HepG2 (cell line): ENCODE results near the gene JAGN1. TPM values are rescaled to one million over a fixed set of nuclear protein-coding genes. Genes with fewer than 3 reads are reported as not detected.

Experiments
- AGO2 ChIP-seq: fragments of 200-400 bp; formaldehyde crosslinking; optimal IDR thresholded peaks from 2 replicates; pipeline ENCODE3; 2017; ENCODE audit warnings: mild to moderate bottlenecking, low read depth, low read length, moderate library complexity
- ATRX ChIP-seq: sonication (generic); formaldehyde crosslinking; IDR thresholded peaks from 2 replicates; pipeline ENCODE4 v1.4.0; 2020; ENCODE audit warnings: missing genetic modification reagents, borderline replicate concordance
- BHLHE40 ChIP-seq: IDR thresholded peaks from 2 replicates; pipeline ENCODE4 v1.6.1; 2011; ENCODE audit warnings: low read length, improper control_type of control experiment
- CBX5 ChIP-seq: sonication (generic); formaldehyde crosslinking; IDR thresholded peaks from 2 replicates; pipeline ENCODE4 v1.4.0; 2020; ENCODE audit warnings: missing genetic modification reagents, borderline replicate concordance
- DPF2 ChIP-seq: sonication (generic); formaldehyde crosslinking; IDR thresholded peaks from 2 replicates; pipeline ENCODE4 v1.4.0; 2020; ENCODE audit warnings: mild to moderate bottlenecking, low read depth, missing genetic modification reagents, borderline replicate concordance
- HNRNPH1 ChIP-seq: fragments of 200-400 bp; formaldehyde crosslinking; optimal IDR thresholded peaks from 2 replicates; pipeline ENCODE3; 2017; ENCODE audit warnings: mild to moderate bottlenecking, low read depth, low read length
- KLF9 ChIP-seq: IDR thresholded peaks from 2 replicates; pipeline ENCODE4 v1.6.1; 2016; ENCODE audit warnings: low read depth
- NRL ChIP-seq: sonication (generic); formaldehyde crosslinking; IDR thresholded peaks from 2 replicates; pipeline ENCODE4 v1.5.0; 2020; ENCODE audit warnings: missing genetic modification reagents, mild to moderate bottlenecking, moderate library complexity, borderline replicate concordance
- PHB2 ChIP-seq: fragments of 450-650 bp; IDR thresholded peaks from 2 replicates; pipeline ENCODE4 v1.6.1; 2018; ENCODE audit not compliant: partially characterized antibody
- POLR2A ChIP-seq, 2 experiments: IDR thresholded peaks; 2 replicates each; pipeline ENCODE4 v1.6.1; 2011; ENCODE audit warnings: low read depth in 2 of 2, low read length in 2 of 2, mild to moderate bottlenecking in 1 of 2, moderate library complexity in 1 of 2; ENCODE audit not compliant: insufficient read depth in 1 of 2
- RCOR2 ChIP-seq: IDR thresholded peaks from 2 replicates; pipeline ENCODE4 v1.6.1; 2016; ENCODE audit warnings: missing biosample characterization, missing genetic modification reagents
- RFX3 ChIP-seq: IDR thresholded peaks from 2 replicates; pipeline ENCODE4 v1.6.1; 2016; ENCODE audit warnings: missing biosample characterization, missing genetic modification reagents
- SMAD3 ChIP-seq: sonication (generic); formaldehyde crosslinking; IDR thresholded peaks from 2 replicates; pipeline ENCODE4 v1.4.0; 2020; ENCODE audit warnings: missing genetic modification reagents
- SMC3 ChIP-seq: IDR thresholded peaks from 2 replicates; pipeline ENCODE4 v1.6.1; 2011; ENCODE audit warnings: low read length, improper control_type of control experiment
- SSRP1 ChIP-seq: IDR thresholded peaks from 2 replicates; pipeline ENCODE4 v1.6.1; 2016; ENCODE audit warnings: control low read depth
- TAF1 ChIP-seq: sonication (generic); formaldehyde crosslinking; IDR thresholded peaks from 2 replicates; pipeline ENCODE4 v1.4.0; 2020; ENCODE audit warnings: missing genetic modification reagents
- ZKSCAN8 ChIP-seq: IDR thresholded peaks from 2 replicates; pipeline ENCODE4 v1.6.1; 2016; ENCODE audit warnings: borderline replicate concordance, missing genetic modification reagents, missing compliant biosample characterization
- ZNF234 ChIP-seq: sonication (generic); formaldehyde crosslinking; conservative IDR thresholded peaks from 2 replicates; pipeline ENCODE4 v1.5.1; 2020; ENCODE audit warnings: mild to moderate bottlenecking, missing genetic modification reagents
- ZNF33A ChIP-seq: sonication (generic); formaldehyde crosslinking; IDR thresholded peaks from 2 replicates; pipeline ENCODE4 v1.5.1; 2020; ENCODE audit warnings: missing genetic modification reagents, mild to moderate bottlenecking, moderate library complexity, borderline replicate concordance
- ZNF614 ChIP-seq: IDR thresholded peaks from 2 replicates; pipeline ENCODE4 v1.6.1; 2018; ENCODE audit warnings: missing biosample characterization, missing genetic modification reagents, inconsistent platforms, borderline replicate concordance
- ZNF672 ChIP-seq: sonication (generic); formaldehyde crosslinking; IDR thresholded peaks from 2 replicates; pipeline ENCODE4 v1.8.1; 2022; ENCODE audit warnings: missing genetic modification reagents
- ZNF775 ChIP-seq: sonication (generic); formaldehyde crosslinking; IDR thresholded peaks from 2 replicates; pipeline ENCODE4 v1.4.0; 2020; ENCODE audit warnings: missing genetic modification reagents, mild to moderate bottlenecking, moderate library complexity, borderline replicate concordance
- ZNF83 ChIP-seq: sonication (generic); formaldehyde crosslinking; IDR thresholded peaks from 2 replicates; pipeline ENCODE4 v1.4.0; 2020; ENCODE audit warnings: missing genetic modification reagents, mild to moderate bottlenecking, borderline replicate concordance
- polyA plus RNA-seq, 8 experiments: library from polyadenylated mRNA; depleted of rRNA in 3 of 8; stranded (reverse) in 7 of 8; unstranded in 1 of 8; fragments of >200 nt; fragmentation: Illumina TruSeq in 4 of 8; extraction: Trizol in 4 of 8; gene quantifications; 2 replicates each; pipeline versions ENCODE4 v1.2.1 to v1.2.3, GENCODE V29; 2011 to 2016; ENCODE audit warnings: low read depth in 4 of 8, missing spikeins in 1 of 8, mixed read lengths in 1 of 8; ENCODE audit not compliant: insufficient read depth in 1 of 8
- total RNA-seq, 5 experiments: library from RNA; depleted of rRNA; stranded (reverse); fragments of >200 nt; fragmentation: Illumina TruSeq; extraction: Trizol; gene quantifications; 2 replicates each; pipeline ENCODE4 v1.2.3, GENCODE V29; 2016; ENCODE audit warnings: low read depth in 1 of 5
- TF ChIP-seq, protein P1 (sequence below), 2 experiments: sonication (generic) in 1 of 2; formaldehyde crosslinking in 1 of 2; IDR thresholded peaks; 2 replicates each; pipeline versions ENCODE4 v1.4.0 to v1.6.1; 2016 to 2020; ENCODE audit warnings: borderline replicate concordance in 1 of 2, low read depth in 1 of 2, mild to moderate bottlenecking in 1 of 2, missing genetic modification reagents in 1 of 2
- TF ChIP-seq, protein P2 (sequence below): sonication (generic); formaldehyde crosslinking; IDR thresholded peaks from 2 replicates; pipeline ENCODE4 v1.5.0; 2020; ENCODE audit warnings: missing genetic modification reagents, mild to moderate bottlenecking, borderline replicate concordance

Gene JAGN1
- total and polyA plus RNA-seq, 2 of the 13 experiments (the other 11 are each of a cell fraction or from before 2014, with no cell fraction given), result 49.9 to 50.9 TPM

DNA sequence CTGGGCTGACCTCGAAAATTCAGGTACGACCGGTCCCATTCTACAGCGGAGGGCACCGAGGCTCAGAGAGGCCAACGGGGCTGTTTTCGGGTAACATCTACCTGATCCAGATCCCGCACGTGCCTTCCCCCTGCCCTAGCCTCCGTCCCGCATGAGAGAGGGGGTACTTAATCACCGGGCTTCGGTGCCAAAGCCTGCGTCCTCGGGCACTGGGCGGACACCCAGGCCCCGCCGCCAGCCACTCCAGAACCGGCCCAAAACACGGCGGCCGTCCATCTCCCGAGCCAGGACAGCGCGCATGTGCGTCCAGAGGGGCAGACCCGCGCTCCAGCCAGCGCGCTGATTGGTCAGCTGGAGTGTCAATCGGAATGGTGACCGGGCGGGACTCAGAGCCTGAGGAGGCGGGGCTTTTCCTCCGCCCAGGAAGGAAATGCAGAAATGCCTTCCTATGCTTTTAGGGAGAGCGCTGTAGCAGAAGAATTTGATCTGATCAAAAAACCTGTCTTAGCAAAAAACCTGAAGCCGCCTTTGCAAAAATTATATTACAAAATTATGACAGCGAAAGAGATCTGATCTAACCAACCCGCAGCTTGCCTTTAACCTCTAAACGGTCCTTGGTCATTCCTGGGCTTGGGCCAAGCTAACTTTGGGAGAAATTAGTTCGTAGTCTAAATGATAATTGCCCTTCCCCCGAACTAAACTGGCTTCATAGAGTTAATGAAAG lies 46.5 kb upstream of the JAGN1 start, which contains the start of gene RPUSD3 (continued):
- no peak for TF ChIP-seq SSRP1 (CRISPR knock-in tag)
- TF ChIP-seq ZNF672, result no peak
- TF ChIP-seq, protein P1, sequence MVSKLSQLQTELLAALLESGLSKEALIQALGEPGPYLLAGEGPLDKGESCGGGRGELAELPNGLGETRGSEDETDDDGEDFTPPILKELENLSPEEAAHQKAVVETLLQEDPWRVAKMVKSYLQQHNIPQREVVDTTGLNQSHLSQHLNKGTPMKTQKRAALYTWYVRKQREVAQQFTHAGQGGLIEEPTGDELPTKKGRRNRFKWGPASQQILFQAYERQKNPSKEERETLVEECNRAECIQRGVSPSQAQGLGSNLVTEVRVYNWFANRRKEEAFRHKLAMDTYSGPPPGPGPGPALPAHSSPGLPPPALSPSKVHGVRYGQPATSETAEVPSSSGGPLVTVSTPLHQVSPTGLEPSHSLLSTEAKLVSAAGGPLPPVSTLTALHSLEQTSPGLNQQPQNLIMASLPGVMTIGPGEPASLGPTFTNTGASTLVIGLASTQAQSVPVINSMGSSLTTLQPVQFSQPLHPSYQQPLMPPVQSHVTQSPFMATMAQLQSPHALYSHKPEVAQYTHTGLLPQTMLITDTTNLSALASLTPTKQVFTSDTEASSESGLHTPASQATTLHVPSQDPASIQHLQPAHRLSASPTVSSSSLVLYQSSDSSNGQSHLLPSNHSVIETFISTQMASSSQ (IDR thresholded peaks at IDR 0.05; ENCODE audit: low read depth), result no peak
- TF ChIP-seq, protein P1 (CRISPR knock-in tag; IDR thresholded peaks at IDR 0.05; ENCODE audit: borderline replicate concordance), result peak; percentile 40; the same call in 1 of the 2 replicates
- no peak for TF ChIP-seq SMC3
- no peak for TF ChIP-seq RCOR2 (CRISPR knock-in tag)
- TF ChIP-seq ATRX (CRISPR knock-in tag), result no peak
- no peak for TF ChIP-seq ZNF775 (CRISPR knock-in tag)
- peak; percentile 93 for TF ChIP-seq TAF1 (CRISPR knock-in tag)
- no peak for TF ChIP-seq SMAD3 (CRISPR knock-in tag)
- TF ChIP-seq HNRNPH1, result no peak
- 0 out of 2 replicates have a peak, but pooled peaks have one; percentile 17 for TF ChIP-seq NRL
- TF ChIP-seq ZNF83 (CRISPR knock-in tag), result no peak
- TF ChIP-seq KLF9 (CRISPR knock-in tag), result no peak
- TF ChIP-seq AGO2, result no peak
- TF ChIP-seq CBX5, result no peak; the same call in 1 of the 2 replicates
- no peak for TF ChIP-seq PHB2
- TF ChIP-seq ZNF614 (CRISPR knock-in tag), result peak; percentile 60; the same call in 1 of the 2 replicates
- TF ChIP-seq BHLHE40, result peak; percentile 44; the same call in 1 of the 2 replicates
- TF ChIP-seq ZKSCAN8 (CRISPR knock-in tag), result 0 out of 2 replicates have a peak, but pooled peaks have one; percentile 24
- no peak for TF ChIP-seq ZNF33A (CRISPR knock-in tag)
- TF ChIP-seq DPF2 (CRISPR knock-in tag), result no peak
- TF ChIP-seq POLR2A (IDR thresholded peaks at IDR 0.05; ENCODE audit: insufficient read depth in 1 of 2, low read depth in 2 of 2, low read length in 2 of 2), result peak in 1 of 2 experiments; percentile 86; a peak in 3 of 4 replicates
- TF ChIP-seq, protein P2, sequence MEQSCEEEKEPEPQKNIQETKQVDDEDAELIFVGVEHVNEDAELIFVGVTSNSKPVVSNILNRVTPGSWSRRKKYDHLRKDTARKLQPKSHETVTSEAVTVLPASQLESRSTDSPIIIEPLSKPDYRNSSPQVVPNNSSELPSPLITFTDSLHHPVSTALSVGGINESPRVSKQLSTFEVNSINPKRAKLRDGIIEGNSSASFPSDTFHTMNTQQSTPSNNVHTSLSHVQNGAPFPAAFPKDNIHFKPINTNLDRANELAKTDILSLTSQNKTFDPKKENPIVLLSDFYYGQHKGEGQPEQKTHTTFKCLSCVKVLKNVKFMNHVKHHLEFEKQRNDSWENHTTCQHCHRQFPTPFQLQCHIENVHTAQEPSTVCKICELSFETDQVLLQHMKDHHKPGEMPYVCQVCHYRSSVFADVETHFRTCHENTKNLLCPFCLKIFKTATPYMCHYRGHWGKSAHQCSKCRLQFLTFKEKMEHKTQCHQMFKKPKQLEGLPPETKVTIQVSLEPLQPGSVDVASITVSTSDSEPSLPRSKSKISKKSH (CRISPR knock-in tag), result peak; percentile 62; the same call in 1 of the 2 replicates
- no peak for TF ChIP-seq RFX3 (CRISPR knock-in tag)
- no peak for TF ChIP-seq ZNF234
